ENCODE measurements around the gene INSYN2B. TPM values are rescaled to one million over a fixed set of nuclear protein-coding genes. Genes with fewer than 3 reads are reported as not detected.

The INSYN2B gene
- polyA plus RNA-seq, 3 donors from 2014 or later = 0.40 TPM; not detected in 2

DNA sequence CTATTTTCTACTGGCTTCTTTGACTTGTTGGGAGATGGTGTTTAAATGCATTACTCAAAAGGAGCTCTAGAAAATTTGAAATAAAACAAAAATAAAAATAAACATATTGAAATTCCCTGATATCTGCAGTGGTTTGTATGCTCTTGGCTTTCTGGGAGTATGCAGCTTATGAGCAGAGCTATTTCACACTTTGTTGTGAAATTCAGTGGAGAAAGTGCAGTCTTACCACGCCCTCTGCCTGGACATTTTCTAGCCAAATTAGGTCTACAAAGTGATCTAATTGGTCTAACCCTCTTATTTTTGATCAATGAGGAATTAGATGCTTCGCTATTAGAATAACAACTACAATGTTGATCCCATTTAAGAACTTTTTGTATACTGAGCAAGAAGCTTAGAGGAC, 66.8 kb downstream of the INSYN2B start:
- Mint-ChIP-seq H3K27ac (no peak overlapping the region), H3K4me1 (peaks cover 18 to 42% of the 10 kb centered on the region in 2 donors), H3K4me3 (no peak overlapping the region), H3K27me3 (ENCODE audit: low read depth in 3 of 3) (no peaks in the 10 kb centered on the region), H3K9me3 (no peaks in the 10 kb centered on the region), H3K36me3 (no peaks in the 10 kb centered on the region)
- DNase-seq = no peak

DNA sequence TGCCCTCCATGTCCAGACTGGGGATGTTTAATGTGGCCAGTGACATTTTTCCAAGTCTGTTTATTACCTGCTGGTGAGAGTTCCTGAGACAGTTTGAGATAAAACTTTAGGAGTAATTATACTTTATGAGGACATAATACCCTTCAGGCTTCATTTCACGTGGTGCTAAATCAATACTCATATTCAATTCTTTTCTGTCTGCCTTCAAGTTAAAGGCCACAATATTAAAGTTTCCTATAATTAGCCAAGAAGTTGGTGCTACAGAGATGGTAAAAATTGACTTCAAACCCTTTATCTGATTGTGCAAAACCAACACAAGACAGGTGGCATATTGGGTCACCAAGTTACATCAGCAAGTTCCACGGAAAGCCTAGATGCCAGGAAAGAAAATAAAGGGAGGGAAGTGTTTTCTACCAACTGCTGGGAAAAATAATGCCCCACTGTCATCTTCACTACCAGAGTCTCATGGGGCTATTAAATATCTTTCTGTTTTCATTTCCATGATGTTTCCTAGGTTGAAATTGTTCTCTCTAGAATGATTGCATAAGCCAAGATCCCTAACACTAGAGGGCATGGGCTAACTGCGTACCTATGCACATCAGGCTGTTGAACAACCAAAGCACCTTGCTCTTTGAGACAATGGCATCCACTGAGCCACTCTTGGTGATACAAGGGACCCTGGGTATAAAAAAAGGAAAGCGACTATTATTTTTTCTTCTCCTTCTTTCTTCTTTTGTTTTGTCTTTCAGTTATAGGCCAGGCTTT, 68.7 kb downstream of the INSYN2B start:
- no peaks in the 10 kb centered on the region for H3K9me3 Mint-ChIP-seq

DNA sequence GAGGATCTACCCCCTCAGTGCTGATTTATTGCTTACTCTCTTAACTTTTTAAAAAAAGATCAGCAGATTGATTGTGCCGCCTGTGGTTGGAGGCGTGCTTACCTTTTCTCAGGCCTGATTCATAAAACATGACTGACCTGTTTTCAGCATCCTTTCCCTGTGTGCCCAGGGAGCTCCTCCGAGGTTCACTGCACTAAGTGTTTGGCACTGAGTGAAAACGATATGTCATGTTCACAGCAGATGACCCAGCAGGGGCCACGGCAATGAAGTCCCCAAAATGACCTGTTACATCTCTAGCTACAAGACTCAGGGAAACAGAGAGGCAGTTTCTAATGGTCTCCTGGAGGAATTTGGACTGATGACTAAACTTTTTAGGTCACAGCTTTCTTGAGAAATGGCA, 69.9 kb downstream of the INSYN2B start:
- DNase-seq = no peak
- H3K9me3 Mint-ChIP-seq = no peaks in the 10 kb centered on the region
- H3K27me3 Mint-ChIP-seq (ENCODE audit: low read depth in 3 of 3) = no peaks in the 10 kb centered on the region
- H3K4me1 Mint-ChIP-seq = peaks cover 18 to 63% of the 10 kb centered on the region in 2 donors
- H3K27ac Mint-ChIP-seq = no peak overlapping the region
- H3K36me3 Mint-ChIP-seq = no peaks in the 10 kb centered on the region
- no peak overlapping the region for H3K4me3 Mint-ChIP-seq

More for the DNA sequence above, 68.7 kb downstream of the INSYN2B start:
- Mint-ChIP-seq H3K27ac (no peak overlapping the region), H3K27me3 (ENCODE audit: low read depth in 3 of 3) (no peaks in the 10 kb centered on the region), H3K4me3 (no peak overlapping the region), H3K36me3 (no peaks in the 10 kb centered on the region), H3K4me1 (peaks cover 20 to 54% of the 10 kb centered on the region in 2 donors)
- DNase-seq = no peak

DNA sequence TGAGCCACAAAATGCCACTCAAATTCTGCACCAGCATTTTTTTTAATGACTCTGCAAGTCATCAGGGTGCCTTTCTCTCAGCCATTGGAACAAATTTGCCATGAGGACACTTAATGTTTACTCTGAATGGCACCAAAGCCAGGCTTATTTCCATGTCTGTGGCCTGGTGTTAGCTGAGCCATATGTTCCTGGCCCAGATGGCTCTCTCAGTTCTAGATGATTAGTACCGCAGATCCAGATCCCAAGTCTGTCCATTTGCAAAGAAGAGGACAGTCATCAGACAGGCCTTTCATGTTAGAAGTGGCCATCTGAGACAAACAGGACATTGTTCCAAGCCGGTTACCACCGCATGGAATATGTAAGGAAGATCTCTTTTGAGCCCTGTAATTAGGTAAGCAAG, 70.3 kb downstream of the INSYN2B start:
- no peak overlapping the region for H3K4me3 Mint-ChIP-seq
- H3K27me3 Mint-ChIP-seq (ENCODE audit: low read depth in 3 of 3) = no peaks in the 10 kb centered on the region
- peaks cover 17 to 65% of the 10 kb centered on the region in 2 donors for H3K4me1 Mint-ChIP-seq
- H3K27ac Mint-ChIP-seq = no peak overlapping the region
- no peak for DNase-seq
- no peaks in the 10 kb centered on the region for H3K36me3 Mint-ChIP-seq
- no peaks in the 10 kb centered on the region for H3K9me3 Mint-ChIP-seq

DNA sequence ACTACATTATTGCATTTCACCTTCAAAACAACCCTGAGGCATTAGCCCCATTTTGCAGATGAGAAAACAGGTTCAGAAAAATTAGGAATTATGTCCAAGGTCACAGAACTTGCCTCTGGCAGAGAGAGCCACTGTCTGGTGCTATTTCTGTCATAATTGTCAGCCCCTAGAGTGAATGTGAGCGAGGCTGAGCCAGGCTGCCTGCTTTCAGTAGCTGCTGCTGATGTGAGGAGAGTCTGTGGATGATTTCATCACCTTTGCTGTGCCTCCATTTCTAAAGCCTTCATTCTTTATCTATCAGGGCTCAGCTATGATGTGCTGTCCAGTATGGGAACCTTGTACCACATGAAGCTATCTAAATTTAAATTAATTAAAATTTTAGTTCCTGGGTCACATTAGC, 71.4 kb downstream of the INSYN2B start:
- no peak overlapping the region for H3K27ac Mint-ChIP-seq
- H3K4me3 Mint-ChIP-seq = no peak overlapping the region
- H3K27me3 Mint-ChIP-seq (ENCODE audit: low read depth in 3 of 3) = no peaks in the 10 kb centered on the region
- peaks cover 7 to 54% of the 10 kb centered on the region in 2 donors for H3K4me1 Mint-ChIP-seq
- no peaks in the 10 kb centered on the region for H3K36me3 Mint-ChIP-seq
- no peak for DNase-seq
- no peaks in the 10 kb centered on the region for H3K9me3 Mint-ChIP-seq

DNA sequence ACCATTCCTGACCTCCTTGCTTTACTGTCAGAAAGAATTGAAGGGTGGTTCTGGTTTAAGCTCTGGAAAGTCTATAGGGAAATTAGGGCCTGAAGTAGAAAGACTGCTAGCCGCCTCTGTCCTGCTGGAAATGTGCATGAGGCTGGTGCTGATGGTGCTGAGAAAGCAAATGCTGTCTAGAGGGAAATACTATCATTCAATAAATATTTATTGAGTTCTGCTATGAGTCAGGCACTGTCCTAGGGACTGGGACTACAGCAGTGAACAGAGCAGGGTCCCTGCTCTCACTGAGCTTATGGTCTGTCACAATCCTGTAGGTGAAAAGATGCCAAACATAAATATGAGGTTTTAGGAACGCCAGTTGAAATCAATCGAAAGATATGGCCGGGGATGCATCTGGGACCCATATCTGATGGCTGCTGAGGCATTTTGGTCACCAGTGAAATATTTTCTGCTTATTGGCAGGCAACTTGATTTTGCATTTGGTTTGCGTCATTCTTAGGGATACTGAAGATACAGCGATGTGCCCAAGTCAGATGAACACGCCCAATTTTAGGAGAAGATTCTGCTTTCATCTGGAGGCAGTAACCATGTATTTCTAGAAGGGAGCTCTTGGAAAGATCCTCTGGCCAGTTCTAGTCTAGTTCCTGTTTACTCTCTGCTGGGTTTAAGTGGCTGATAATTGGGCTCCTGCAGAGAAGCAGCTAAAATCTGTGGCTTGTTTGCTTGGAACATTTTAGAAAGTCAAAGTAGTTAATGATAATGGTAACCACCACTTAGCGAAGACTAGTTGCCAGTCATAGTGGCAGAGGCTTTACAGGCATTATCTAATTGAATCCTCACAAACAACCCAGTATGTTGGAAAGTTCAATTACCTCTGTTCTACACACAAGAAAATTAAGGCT, 73.3 kb downstream of the INSYN2B start:
- Mint-ChIP-seq H3K27ac (peak overlapping the region in 2 of 6 donors; percentile 2 to 16), H3K4me1 (peaks cover 7 to 42% of the 10 kb centered on the region in 2 donors), H3K4me3 (no peak overlapping the region)

DNA sequence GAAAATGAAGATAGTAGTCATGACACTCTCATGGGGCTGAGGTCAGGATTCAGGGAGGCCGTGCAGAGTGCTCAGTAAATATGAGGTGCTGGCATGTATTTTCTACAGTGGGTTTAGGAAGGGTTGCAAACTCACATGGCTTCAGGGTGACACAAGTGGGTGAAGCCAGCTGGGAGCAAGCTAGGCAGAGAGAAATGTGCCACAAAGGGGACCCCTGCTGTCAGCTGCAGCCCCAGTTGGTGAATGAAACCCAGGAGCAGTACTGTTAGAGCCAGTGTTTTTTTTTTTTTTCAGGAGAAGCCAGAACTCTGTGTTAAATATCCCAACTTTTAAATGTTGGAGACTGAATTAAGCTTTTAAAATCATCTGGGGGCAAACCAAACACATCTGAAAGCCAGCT, 75.3 kb downstream of the INSYN2B start:
- Mint-ChIP-seq H3K4me1 (peaks cover 26 to 54% of the 10 kb centered on the region in 2 donors), H3K4me3 (no peak overlapping the region), H3K27me3 (ENCODE audit: low read depth in 3 of 3) (peaks cover 0 to 4% (median 0%) of the 10 kb centered on the region in 3 donors), H3K27ac (peak overlapping the region in 2 of 6 donors; percentile 14 to 46), H3K9me3 (no peaks in the 10 kb centered on the region), H3K36me3 (peaks cover 0 to 13% (median 0%) of the 10 kb centered on the region in 3 donors)
- DNase-seq = no peak

More for the DNA sequence above, 73.3 kb downstream of the INSYN2B start:
- Mint-ChIP-seq H3K36me3 (no peaks in the 10 kb centered on the region), H3K9me3 (no peaks in the 10 kb centered on the region), H3K27me3 (ENCODE audit: low read depth in 3 of 3) (peaks cover 0 to 3% (median 0%) of the 10 kb centered on the region in 3 donors)
- DNase-seq = no peak

DNA sequence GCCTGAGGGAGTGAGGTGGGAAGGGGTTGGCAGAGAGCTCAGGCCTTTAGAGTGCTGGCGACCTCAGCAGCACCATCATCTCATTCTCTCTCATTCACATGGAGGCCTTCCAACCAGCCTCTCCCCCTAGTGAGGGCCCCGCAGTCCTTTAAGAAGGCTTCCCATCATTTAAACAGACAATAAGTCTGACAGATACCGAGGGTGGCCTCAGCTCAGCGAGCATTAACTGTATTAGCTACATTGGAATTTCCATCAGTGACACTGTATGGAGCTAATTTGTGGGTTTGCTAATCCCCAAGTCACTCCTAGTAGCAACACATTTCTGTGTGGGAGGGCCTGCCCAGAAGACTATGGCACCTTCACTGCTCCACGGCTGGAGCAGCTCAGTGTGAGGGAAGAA, 75.8 kb downstream of the INSYN2B start:
- no peaks in the 10 kb centered on the region for H3K9me3 Mint-ChIP-seq
- H3K27ac Mint-ChIP-seq = no peak overlapping the region
- peaks cover 0 to 14% (median 0%) of the 10 kb centered on the region in 3 donors for H3K36me3 Mint-ChIP-seq

DNA sequence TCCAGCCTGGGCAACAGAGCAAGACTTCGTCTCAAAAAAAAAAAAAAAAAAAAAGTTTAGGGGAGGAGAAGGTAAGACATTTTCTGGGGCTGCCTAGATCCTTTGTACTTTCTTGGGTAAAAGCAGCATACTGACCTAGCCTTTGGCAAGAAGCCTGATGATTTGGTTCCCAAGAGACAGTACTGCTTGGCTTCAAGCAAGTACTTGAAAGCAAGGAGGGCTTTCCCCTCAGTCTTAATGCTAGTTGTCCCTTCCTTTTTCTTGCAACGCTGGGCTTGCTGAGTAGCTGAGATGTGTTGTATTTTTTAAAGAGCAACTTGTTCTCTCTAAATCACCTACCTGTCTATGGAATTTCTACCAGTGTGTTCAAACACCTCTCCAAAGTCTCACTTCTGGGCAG, 76.2 kb downstream of the INSYN2B start:
- no peak for DNase-seq
- Mint-ChIP-seq H3K9me3 (no peaks in the 10 kb centered on the region), H3K4me1 (peaks cover 32 to 63% of the 10 kb centered on the region in 2 donors), H3K27me3 (ENCODE audit: low read depth in 3 of 3) (peaks cover 0 to 4% (median 0%) of the 10 kb centered on the region in 3 donors), H3K4me3 (no peak overlapping the region), H3K36me3 (peaks cover 0 to 14% (median 1%) of the 10 kb centered on the region in 3 donors), H3K27ac (peak overlapping the region in 1 of 6 donors; percentile 28)

More for the DNA sequence above, 75.8 kb downstream of the INSYN2B start:
- Mint-ChIP-seq H3K27me3 (ENCODE audit: low read depth in 3 of 3) (peaks cover 0 to 4% (median 0%) of the 10 kb centered on the region in 3 donors), H3K4me3 (no peak overlapping the region), H3K4me1 (peaks cover 30 to 59% of the 10 kb centered on the region in 2 donors)
- no peak for DNase-seq

DNA sequence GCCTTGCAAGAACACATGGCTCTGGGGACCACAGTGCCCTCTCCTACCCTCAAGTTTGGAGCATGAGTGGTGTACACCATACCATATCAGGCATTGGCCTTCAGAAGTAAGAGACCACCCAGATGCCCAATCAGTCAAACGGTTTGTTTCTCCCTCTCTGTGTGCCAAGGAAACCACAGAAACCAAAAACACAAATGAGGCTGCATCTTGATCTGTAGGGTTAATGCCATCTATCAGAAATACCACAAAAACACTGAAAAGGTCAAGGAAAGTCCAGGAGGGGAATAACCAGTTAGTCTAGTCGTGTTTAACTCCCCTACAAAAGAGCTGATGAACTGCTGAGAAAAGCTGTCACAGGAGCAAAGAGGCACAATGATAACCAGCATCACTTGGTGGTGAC, 78.4 kb downstream of the INSYN2B start:
- H3K27ac Mint-ChIP-seq = peak overlapping the region in 3 of 6 donors; percentile 35 to 56 (median 47)
- H3K36me3 Mint-ChIP-seq = peaks cover 5 to 14% (median 10%) of the 10 kb centered on the region in 3 donors

DNA sequence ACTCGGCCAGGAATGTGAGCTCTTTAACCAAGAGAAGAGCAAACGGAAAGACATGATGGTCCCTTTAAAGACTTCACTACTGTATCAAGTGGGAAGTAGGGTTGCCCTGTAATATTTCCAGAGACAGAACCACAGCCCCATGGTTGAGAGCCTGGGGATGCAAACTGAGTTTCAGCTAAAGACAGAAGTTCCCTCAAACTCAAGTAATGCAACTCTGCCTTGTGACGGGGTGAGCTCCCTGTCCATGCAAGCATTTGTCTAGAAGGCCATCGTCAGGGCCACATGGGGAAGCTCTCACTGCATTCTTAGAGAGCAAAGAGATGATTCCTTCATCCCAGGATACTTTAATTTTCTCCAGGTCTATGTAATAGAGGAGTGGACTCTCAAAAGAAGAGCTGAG, 82.8 kb downstream of the INSYN2B start:
- DNase-seq = no peak
- Mint-ChIP-seq H3K36me3 (peaks cover 10 to 14% (median 10%) of the 10 kb centered on the region in 3 donors), H3K9me3 (no peaks in the 10 kb centered on the region), H3K27ac (no peak overlapping the region), H3K27me3 (ENCODE audit: low read depth in 3 of 3) (peaks cover 2 to 3% (median 3%) of the 10 kb centered on the region in 3 donors), H3K4me3 (no peak overlapping the region), H3K4me1 (peaks cover 38 to 59% of the 10 kb centered on the region in 2 donors)

More for the DNA sequence above, 78.4 kb downstream of the INSYN2B start:
- Mint-ChIP-seq H3K4me1 (peaks cover 34 to 56% of the 10 kb centered on the region in 2 donors), H3K4me3 (peak overlapping the region in 1 of 5 donors; percentile 23), H3K27me3 (ENCODE audit: low read depth in 3 of 3) (peaks cover 0 to 4% (median 3%) of the 10 kb centered on the region in 3 donors), H3K9me3 (no peaks in the 10 kb centered on the region)
- no peak for DNase-seq

DNA sequence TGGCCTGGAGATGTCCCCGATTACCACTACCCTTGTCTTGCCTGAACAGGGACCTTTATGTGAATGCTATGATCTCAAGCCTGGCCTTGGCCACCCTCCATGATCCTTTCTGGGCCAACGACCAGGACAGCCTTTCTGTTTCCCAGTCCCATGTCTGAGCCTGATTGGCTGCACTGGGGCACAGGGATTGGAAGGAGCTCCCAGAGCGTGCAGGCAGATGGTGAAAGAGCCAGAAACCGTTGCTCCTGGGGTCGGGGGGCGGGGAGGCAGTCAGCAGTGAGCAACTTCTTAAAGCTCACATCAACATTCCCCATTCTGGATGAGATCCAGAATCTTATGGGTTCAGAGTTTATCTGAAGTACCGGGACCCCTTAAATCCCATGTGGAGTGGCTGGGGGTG, 84.4 kb downstream of the INSYN2B start:
- peaks cover 9 to 10% (median 10%) of the 10 kb centered on the region in 3 donors for H3K36me3 Mint-ChIP-seq

DNA sequence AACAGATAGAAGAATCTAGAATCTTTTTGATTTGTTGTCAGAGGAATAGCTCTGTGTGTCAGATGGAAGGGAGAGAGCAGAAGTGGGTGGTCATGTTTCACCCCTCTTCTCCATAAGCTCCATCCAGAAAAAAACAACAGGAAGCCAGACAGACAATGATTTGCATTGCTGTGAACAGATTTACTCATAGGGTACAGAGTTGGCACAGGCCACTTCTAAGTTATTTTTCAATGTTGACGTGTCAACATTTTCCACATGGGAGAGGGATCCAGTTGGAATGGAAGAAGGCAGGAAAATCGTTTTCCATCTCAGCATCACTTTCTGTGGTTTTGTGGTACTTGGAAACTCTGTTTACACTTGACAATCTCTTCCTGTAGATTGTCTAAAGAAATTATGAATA, 86.7 kb downstream of the INSYN2B start:
- H3K36me3 Mint-ChIP-seq = peaks cover 0 to 7% (median 4%) of the 10 kb centered on the region in 3 donors
- H3K9me3 Mint-ChIP-seq = no peaks in the 10 kb centered on the region
- DNase-seq = no peak
- H3K27me3 Mint-ChIP-seq (ENCODE audit: low read depth in 3 of 3) = peaks cover 2 to 4% (median 3%) of the 10 kb centered on the region in 3 donors
- peaks cover 10 to 47% of the 10 kb centered on the region in 2 donors for H3K4me1 Mint-ChIP-seq
- peak overlapping the region in 2 of 6 donors; percentile 1 to 61 for H3K27ac Mint-ChIP-seq
- H3K4me3 Mint-ChIP-seq = no peak overlapping the region

More for the DNA sequence above, 84.4 kb downstream of the INSYN2B start:
- Mint-ChIP-seq H3K9me3 (no peaks in the 10 kb centered on the region), H3K27ac (no peak overlapping the region), H3K27me3 (ENCODE audit: low read depth in 3 of 3) (peaks cover 2 to 3% (median 2%) of the 10 kb centered on the region in 3 donors), H3K4me3 (no peak overlapping the region), H3K4me1 (peaks cover 24 to 55% of the 10 kb centered on the region in 2 donors)
- DNase-seq = no peak
